Measurements from ENCODE around the gene PELI3.

The PELI3 gene

GRCh38 chr11:66473608-66474515 is 7.2 kb downstream of the PELI3 start:
- in situ Hi-C loops (cut with HindIII; ENCODE audit: low sequenced_read_pairs) = no loop called here

- in situ Hi-C loops (cut with HindIII; ENCODE audit: low sequenced_read_pairs) = no loop called here
Measured at GRCh38 chr11:66475349-66476172, 8.9 kb downstream of the PELI3 start.

- in situ Hi-C loops (cut with HindIII; ENCODE audit: low sequenced_read_pairs) = no loop called here
Measured at GRCh38 chr11:66476173-66476840, 9.6 kb downstream of the PELI3 start.

- in situ Hi-C loops (cut with HindIII; ENCODE audit: low sequenced_read_pairs) = no loop called here
Measured at GRCh38 chr11:66476841-66477251, 10.1 kb downstream of the PELI3 start.

- in situ Hi-C loops (cut with HindIII; ENCODE audit: low sequenced_read_pairs) = no loop called here
Measured at GRCh38 chr11:66477263-66478201, 10.8 kb downstream of the PELI3 start.

- in situ Hi-C loops (cut with HindIII; ENCODE audit: low sequenced_read_pairs) = no loop called here
Measured at GRCh38 chr11:66478729-66479393, 12.2 kb downstream of the PELI3 start.

GRCh38 chr11:66479394-66480116 is 12.8 kb downstream of the PELI3 start:
- in situ Hi-C loops (cut with HindIII; ENCODE audit: low sequenced_read_pairs) = no loop called here

- in situ Hi-C loops (cut with HindIII; ENCODE audit: low sequenced_read_pairs) = no loop called here
Measured at GRCh38 chr11:66480117-66480938, 13.6 kb downstream of the PELI3 start, which contains the start of gene DPP3. TSS of gene DPP3 (plus strand) at chr11:66480434. CDS start at chr11:66482201, 1,767 bp downstream.

- in situ Hi-C loops (cut with HindIII; ENCODE audit: low sequenced_read_pairs) = no loop called here
Measured at GRCh38 chr11:66484806-66485380, 18.2 kb downstream of the PELI3 start.

GRCh38 chr11:66488957-66489356 is 22.3 kb downstream of the PELI3 start:
- in situ Hi-C loops (cut with HindIII; ENCODE audit: low sequenced_read_pairs) = no loop called here

GRCh38 chr11:66489636-66490035 is 22.9 kb downstream of the PELI3 start:
- in situ Hi-C loops (cut with HindIII; ENCODE audit: low sequenced_read_pairs) = loop anchor here (5.0 kb wide), 1 partner anchor 53 kb away; no protein-coding TSS in a partner anchor

- in situ Hi-C loops (cut with HindIII; ENCODE audit: low sequenced_read_pairs) = loop anchor here (5.0 kb wide), 1 partner anchor 51 kb away; no protein-coding TSS in a partner anchor
Measured at GRCh38 chr11:66491315-66491935, 24.7 kb downstream of the PELI3 start.

- in situ Hi-C loops (cut with HindIII; ENCODE audit: low sequenced_read_pairs) = loop anchor here (5.0 kb wide), 1 partner anchor 50 kb away; no protein-coding TSS in a partner anchor
Measured at GRCh38 chr11:66492161-66492865, 25.6 kb downstream of the PELI3 start.

- in situ Hi-C loops (cut with HindIII; ENCODE audit: low sequenced_read_pairs) = loop anchor here (5.0 kb wide), 1 partner anchor 49 kb away; no protein-coding TSS in a partner anchor
Measured at GRCh38 chr11:66493130-66493529, 26.4 kb downstream of the PELI3 start.

GRCh38 chr11:66494458-66494857 is 27.8 kb downstream of the PELI3 start:
- in situ Hi-C loops (cut with HindIII; ENCODE audit: low sequenced_read_pairs) = loop anchor here (5.0 kb wide), 1 partner anchor 48 kb away; no protein-coding TSS in a partner anchor

- in situ Hi-C loops (cut with HindIII; ENCODE audit: low sequenced_read_pairs) = loop anchor here (5.0 kb wide), 1 partner anchor 47 kb away; no protein-coding TSS in a partner anchor
Measured at GRCh38 chr11:66494935-66495334, 28.2 kb downstream of the PELI3 start.

Measured in endothelial cell of hepatic sinusoid (primary cell).